Activated gamma-delta T cell treated with Interleukin-2 at 50 U/mL for 16 hours (primary cell): ENCODE data around the gene GYS2.
"Not testable (repeated sequence)": the region's sequence is repeated elsewhere in the genome, so short reads cannot be mapped to it uniquely, and the experiment has no call there.

Source experiments
- DNase-seq: peaks from one replicate; pipeline ENCODE4 v3.0.0-alpha.2; 2020

The GYS2 gene

GRCh38 chr12:21604245-21605101 lies at the start of gene GYS2:
Gene GYS2, minus strand, starts transcription at chr12:21604847. Its CDS starts 255 bp downstream, at chr12:21604592.
- no peak for DNase-seq

- no peak for DNase-seq
Measured at GRCh38 chr12:21651821-21652220, 47.2 kb upstream of the GYS2 start.

- DNase-seq: no peak
Measured at GRCh38 chr12:21650997-21651396, 46.4 kb upstream of the GYS2 start.

GRCh38 chr12:21649034-21649433 lies 44.4 kb upstream of the GYS2 start:
- DNase-seq: no peak

GRCh38 chr12:21648378-21648777 lies 43.7 kb upstream of the GYS2 start:
- no peak for DNase-seq

- no peak for DNase-seq
Measured at GRCh38 chr12:21647179-21647578, 42.5 kb upstream of the GYS2 start.

- not testable (repeated sequence) for DNase-seq
Measured at GRCh38 chr12:21645041-21645500, 40.4 kb upstream of the GYS2 start.

GRCh38 chr12:21644516-21644915 lies 39.9 kb upstream of the GYS2 start:
- no peak for DNase-seq

GRCh38 chr12:21643758-21644157 lies 39.1 kb upstream of the GYS2 start:
- DNase-seq: no peak

GRCh38 chr12:21642707-21643389 lies 38.2 kb upstream of the GYS2 start:
- no peak for DNase-seq

GRCh38 chr12:21638054-21638891 lies 33.6 kb upstream of the GYS2 start:
- no peak for DNase-seq

- DNase-seq: no peak
Measured at GRCh38 chr12:21634245-21634644, 29.6 kb upstream of the GYS2 start.

GRCh38 chr12:21631367-21631766 lies 26.7 kb upstream of the GYS2 start:
- DNase-seq: no peak

GRCh38 chr12:21627924-21628323 lies 23.3 kb upstream of the GYS2 start:
- no peak for DNase-seq

GRCh38 chr12:21618566-21618965 lies 13.9 kb upstream of the GYS2 start:
- no peak for DNase-seq

- no peak for DNase-seq
Measured at GRCh38 chr12:21617030-21617429, 12.4 kb upstream of the GYS2 start.

GRCh38 chr12:21615431-21615830 lies 10.8 kb upstream of the GYS2 start:
- DNase-seq: no peak

- DNase-seq: no peak
Measured at GRCh38 chr12:21614506-21614905, 9.9 kb upstream of the GYS2 start.

- no peak for DNase-seq
Measured at GRCh38 chr12:21613931-21614330, 9.3 kb upstream of the GYS2 start.

GRCh38 chr12:21608196-21608595 lies 3.5 kb upstream of the GYS2 start:
- DNase-seq: no peak

GRCh38 chr12:21607701-21608100 lies 3.1 kb upstream of the GYS2 start:
- no peak for DNase-seq

- no peak for DNase-seq
Measured at GRCh38 chr12:21606175-21606574, 1.5 kb upstream of the GYS2 start.

GRCh38 chr12:21602774-21603173 lies 1.9 kb downstream of the GYS2 start:
- DNase-seq: no peak
